Omental fat pad (tissue), 4 donors: ENCODE data around the gene FBXL12. TPM values are rescaled to one million over a fixed set of nuclear protein-coding genes. Genes with fewer than 3 reads are reported as not detected.

Source experiments
- ATAC-seq: fragments of 150-250 bp; one replicate; pipeline ENCODE4 v1.9.1; 2016; ENCODE audit warnings: mild to moderate bottlenecking, moderate library complexity; ENCODE audit not compliant: low FRiP score
- DNase-seq: peaks from one replicate; pipeline ENCODE4 v3.0.0-alpha.2; 2019; ENCODE audit warnings: low spot score
- total RNA-seq, 4 donors: library from RNA; depleted of rRNA; stranded (reverse); fragments of >200 nt; gene quantifications; one replicate each; pipeline ENCODE4 v1.1.0, GENCODE V29; 2016
- TF ChIP-seq, protein P1 (sequence below), 3 donors: fragments of 450-650 bp; IDR thresholded peaks; one replicate each; pipeline ENCODE4 v1.5.1; 2016 to 2017; ENCODE audit warnings: antibody characterized with exemption in 3 of 3, mild to moderate bottlenecking in 3 of 3, moderate library complexity in 2 of 3

Gene FBXL12
- total RNA-seq, 4 donors from 2014 or later, result 18.1 to 27.9 (median 22.6) TPM

DNA sequence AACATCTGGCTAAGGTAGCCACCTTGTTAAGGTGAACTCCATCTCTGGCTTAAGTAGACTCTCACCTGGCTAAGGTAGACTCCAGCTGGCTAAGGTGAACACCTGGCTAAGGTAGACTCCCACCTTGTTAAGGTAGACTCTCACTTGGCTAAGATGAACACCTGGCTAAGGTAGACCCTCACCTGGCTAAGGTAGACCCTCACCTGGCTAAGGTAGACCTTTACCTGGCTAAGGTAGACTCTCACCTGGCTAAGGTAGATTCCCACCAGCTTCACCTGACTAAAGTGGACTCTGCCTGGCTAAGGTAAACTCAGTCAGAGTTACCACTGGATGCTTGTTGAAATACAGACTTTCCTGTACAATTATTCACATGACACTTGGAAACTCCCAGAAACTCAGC lies 39.9 kb upstream of the FBXL12 start:
- ATAC-seq (no peak), DNase-seq (no peak)
- TF ChIP-seq, protein P1, sequence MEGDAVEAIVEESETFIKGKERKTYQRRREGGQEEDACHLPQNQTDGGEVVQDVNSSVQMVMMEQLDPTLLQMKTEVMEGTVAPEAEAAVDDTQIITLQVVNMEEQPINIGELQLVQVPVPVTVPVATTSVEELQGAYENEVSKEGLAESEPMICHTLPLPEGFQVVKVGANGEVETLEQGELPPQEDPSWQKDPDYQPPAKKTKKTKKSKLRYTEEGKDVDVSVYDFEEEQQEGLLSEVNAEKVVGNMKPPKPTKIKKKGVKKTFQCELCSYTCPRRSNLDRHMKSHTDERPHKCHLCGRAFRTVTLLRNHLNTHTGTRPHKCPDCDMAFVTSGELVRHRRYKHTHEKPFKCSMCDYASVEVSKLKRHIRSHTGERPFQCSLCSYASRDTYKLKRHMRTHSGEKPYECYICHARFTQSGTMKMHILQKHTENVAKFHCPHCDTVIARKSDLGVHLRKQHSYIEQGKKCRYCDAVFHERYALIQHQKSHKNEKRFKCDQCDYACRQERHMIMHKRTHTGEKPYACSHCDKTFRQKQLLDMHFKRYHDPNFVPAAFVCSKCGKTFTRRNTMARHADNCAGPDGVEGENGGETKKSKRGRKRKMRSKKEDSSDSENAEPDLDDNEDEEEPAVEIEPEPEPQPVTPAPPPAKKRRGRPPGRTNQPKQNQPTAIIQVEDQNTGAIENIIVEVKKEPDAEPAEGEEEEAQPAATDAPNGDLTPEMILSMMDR (IDR thresholded peaks at IDR 0.05), result no peak

DNA sequence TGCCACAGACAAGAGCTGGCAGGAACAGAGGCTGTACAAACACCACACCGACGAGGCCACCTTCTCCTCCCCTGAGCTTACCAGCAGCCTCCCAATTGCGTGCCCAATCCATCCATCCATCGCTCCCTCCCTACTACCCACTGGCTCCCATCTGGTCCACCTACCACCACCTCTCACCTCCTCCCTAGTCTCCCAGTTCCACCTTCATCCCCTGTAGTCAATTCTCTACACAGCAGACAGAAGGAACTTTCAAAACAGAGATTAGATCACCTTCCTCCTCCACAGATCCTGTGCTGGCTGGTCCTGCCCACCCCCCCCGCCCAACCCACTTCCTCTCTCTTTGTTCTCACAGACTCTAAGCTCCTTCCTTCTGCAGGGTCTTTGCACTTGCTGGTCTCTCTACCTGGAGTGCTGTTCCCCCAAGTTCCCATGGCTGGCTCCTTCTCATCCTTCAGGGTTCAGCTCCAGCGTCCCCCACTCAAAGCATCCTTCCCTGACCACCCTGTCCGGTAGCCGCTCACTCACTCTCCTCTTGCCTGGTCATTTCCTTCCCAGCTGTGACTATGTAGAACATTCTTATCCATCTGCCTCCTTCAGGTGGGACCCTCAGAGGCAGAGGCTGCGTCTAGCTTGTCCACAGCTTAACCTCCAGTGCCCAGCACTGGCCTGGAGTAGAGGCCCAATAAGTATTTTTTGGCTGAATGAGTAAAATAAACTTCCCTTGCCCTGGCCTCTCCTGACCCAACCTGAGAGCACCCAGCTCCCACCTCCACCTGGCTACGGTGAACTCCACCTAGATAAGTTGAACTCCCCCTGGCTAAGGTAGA lies 39.3 kb upstream of the FBXL12 start:
- TF ChIP-seq, protein P1 (IDR thresholded peaks at IDR 0.05), result no peak
- ATAC-seq, result no peak
- DNase-seq, result no peak

DNA sequence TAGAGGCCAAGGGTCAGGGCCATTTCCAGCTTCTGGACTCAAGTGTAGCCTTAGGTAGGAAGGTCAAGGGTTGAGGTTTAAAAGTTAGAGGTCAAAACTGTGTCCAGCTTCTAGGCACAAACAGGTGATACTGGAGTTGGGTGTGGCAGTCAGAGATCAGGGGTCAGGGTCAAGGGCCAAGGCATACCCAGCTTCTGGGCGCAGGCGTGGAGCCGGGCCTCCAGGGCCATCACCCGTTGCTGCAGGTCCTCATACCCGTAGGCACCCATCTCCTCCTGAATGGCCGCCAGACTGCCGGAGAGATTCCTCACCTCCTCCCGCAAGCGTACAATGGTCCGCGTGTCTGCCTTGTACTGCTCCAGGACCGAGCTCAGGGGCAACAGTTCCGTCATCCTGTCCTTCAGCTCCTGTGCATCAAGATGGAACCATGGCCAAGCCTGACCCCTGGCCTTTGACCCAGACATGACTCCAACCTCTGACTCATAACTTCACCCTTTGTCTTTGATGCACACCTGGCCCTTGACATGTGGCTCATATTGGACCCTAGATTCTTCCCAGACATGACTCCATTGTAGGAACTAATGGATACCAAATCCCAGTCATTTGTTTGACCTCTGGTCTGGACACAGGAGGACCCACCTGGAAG lies 38.3 kb upstream of the FBXL12 start:
- no peak for ATAC-seq
- DNase-seq, result no peak
- TF ChIP-seq, protein P1 (IDR thresholded peaks at IDR 0.05), result no peak

DNA sequence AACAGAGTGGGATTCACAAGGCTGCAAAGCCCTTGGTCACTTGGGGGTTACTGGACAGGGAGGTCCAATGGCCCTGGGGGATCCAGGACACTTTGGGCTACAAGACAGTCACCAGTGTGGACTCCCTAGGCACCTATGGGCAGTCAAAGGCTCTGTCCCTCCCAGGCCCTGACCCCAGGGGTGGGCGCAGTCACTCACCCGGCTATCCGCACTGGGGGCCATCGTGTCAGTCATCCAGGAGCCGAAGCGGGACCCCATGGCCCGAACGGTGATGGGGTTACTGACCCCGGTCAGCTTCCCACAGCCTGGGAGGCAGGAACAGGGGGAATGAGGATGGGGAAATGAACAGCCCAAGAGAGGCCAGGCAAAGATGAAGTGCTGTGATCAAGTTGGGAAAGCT lies 37.7 kb upstream of the FBXL12 start:
- TF ChIP-seq, protein P1 (IDR thresholded peaks at IDR 0.05), result no peak
- DNase-seq (no peak), ATAC-seq (no peak)

DNA sequence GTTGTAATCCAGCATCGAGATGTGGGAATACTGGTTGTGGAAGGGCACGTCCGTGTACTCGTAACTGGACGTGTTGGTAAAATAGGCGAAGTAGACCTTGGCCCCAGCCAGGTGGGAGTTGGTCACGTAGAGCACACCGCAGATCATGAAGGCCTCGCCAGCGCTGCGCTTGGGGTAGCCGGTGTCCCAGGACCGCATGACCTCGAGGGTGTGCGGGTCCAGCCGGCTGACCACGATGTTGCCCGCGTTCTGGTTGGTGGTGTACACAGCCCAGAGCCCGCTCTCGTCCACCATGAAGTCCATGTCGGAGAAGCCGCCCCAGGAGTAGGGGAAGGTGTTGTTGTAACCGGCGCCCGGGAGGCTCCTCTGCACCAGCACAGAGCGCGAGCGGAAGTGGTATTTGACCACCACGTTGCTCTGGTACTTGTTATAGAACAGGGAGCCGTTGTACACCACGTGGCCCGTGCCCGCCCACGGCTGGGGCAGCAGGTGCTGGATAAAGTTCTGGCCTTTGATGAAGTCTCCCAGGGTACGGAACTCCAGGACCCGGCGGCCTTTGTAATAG lies 35.5 kb upstream of the FBXL12 start:
- TF ChIP-seq, protein P1 (IDR thresholded peaks at IDR 0.05), result no peak
- ATAC-seq (no peak), DNase-seq (no peak)

DNA sequence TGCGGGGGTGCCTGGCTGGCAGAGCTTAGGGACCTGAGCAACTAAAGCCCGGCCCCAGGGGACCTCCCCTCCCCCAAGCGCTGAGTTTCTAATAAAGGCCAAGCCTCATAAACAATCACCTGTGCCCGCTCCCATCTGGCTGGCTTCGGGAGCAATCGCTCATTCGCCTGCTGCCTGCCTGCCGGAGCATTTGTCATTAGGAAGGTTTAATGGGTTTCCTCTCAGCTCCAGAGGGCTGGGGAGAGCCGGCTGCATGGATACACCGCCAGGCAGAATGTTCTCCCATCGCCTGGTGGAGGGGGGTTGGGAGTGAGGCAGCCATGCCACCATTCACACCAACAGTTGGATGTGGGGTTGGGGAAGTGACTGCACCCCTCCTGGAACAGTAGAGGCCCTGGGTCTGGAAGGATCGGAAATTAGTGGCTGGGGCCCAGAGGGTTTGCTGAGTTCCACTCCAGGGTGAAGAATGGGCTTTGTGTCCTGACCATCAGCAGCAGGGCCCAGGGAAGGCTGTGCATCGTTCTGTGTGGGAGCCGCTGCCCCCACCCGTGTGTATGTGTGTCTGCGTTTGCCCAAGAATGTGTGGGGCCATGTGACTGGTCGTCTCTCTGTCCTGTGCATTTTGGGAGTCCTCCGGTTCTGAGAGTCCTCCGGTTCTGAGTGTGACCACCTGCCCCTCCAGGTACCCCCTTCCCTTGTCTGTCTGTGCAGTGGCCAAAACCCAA lies 31.5 kb upstream of the FBXL12 start:
- TF ChIP-seq, protein P1 (IDR thresholded peaks at IDR 0.05), result no peak
- ATAC-seq, result no peak
- no peak for DNase-seq
